ENCODE data around the gene MYO1H.

The MYO1H gene

DNA sequence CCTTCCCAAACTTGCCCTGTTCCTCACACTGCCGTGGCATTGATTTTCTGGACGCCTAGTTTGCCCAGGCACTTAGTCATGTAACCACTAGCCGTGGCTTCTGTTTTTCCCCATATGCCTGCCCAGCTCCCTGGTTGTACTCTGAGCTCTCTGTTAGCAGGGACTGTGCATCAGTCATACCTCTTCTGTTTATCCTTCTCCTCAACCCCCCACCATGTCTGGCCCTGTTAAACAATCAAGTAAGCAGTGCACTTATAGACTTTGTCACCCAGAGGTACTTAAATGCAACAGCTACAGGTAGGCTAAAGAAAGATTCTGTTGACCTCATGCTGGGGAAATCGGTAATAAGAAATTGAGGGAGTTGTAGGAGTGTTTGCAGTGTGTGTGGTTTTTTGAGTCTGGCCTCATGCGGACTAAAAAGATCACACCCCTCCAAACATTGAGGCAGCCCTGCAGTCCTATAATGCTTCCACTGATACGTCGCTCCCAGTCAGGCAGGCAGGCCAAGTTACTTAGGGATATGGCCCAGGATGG, 146.7 kb downstream of the MYO1H start:
- DNase-seq (ENCODE audit: low read depth): no peak

DNA sequence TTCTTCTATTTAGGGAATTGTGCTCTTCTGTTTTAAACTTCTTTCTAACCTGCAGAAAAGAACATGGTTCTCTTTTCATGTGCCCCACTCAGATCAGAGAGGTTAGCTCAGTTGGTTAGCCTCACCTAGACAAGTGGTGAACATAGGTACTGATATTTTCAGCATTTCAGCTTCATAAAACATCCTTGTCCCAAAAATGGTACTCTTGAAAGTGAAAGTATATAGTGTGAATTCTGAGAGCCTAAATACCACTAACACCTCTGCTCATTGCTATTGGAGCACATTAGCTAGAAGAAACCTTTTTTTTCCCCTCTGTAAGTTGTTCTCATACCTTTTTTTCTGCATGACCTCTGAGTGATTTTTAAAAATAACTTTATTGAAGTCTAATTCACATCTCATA, 147.3 kb downstream of the MYO1H start:
- DNase-seq (ENCODE audit: low read depth): no peak

DNA sequence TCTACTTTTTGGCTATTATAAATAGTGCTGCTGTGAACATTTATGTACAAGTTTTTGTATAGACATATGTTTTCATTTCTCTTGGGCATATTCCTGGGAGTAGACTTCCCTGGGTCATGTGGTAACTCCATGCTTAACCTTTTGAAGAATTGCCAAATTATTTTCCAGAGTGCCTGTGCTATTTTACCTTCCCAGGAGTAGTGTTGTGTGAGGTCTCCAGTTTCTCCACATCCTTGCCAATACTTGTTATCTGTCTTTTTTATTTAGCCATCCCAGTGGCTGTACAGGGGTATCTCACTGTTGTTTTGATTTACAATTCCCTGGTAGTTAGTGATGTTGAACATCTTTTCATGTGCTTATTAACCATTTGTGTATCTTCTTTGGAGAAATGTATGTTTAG, 148.6 kb downstream of the MYO1H start:
- DNase-seq (ENCODE audit: low read depth): no peak

DNA sequence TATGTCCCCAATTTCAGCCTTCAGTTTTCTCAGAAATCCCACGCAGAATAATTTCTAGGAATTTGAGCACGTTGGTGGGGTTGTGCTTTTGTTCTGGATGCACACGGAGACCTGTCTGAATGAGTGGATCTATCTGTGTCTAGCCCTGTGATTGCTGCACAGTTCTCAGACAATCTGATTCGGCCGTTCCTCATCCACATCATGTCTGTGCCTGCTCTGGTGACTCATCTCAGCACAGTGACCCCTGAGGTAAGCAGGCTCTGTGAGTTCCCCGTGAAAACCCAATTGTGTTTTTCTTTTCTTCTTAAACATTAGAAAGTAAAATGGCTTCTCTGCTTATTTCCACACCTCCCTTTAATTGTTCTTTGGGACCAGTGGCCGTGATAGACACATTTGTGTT, 150.0 kb downstream of the MYO1H start:
- no peak for DNase-seq (ENCODE audit: low read depth)
